HFFc6 (cell line): Measurements from ENCODE around the gene PSTPIP1. TPM values are rescaled to one million over a fixed set of nuclear protein-coding genes. Genes with fewer than 3 reads are reported as not detected.

ENCODE experiments used
- DNase-seq: peaks from one replicate; pipeline ENCODE4 v3.0.0-alpha.2; 2018
- H3K27ac Mint-ChIP-seq: 2 replicates; pipeline ENCODE4 v1.8.0; 2020; ENCODE audit warnings: mild to moderate bottlenecking, mixed read lengths
- H3K27me3 Mint-ChIP-seq: 2 replicates; pipeline ENCODE4 v1.8.0; 2021; ENCODE audit warnings: mild to moderate bottlenecking, moderate library complexity, mixed read lengths; ENCODE audit not compliant: insufficient read depth
- H3K36me3 Mint-ChIP-seq: 2 replicates; pipeline ENCODE4 v1.8.0; 2021; ENCODE audit warnings: low read depth, mixed read lengths
- H3K4me1 Mint-ChIP-seq: 2 replicates; pipeline ENCODE4 v1.8.0; 2020; ENCODE audit warnings: low read depth, mixed read lengths
- H3K4me3 Mint-ChIP-seq: 2 replicates; pipeline ENCODE4 v1.8.0; 2020; ENCODE audit warnings: mild to moderate bottlenecking, moderate library complexity, mixed read lengths
- H3K9me3 Mint-ChIP-seq: 2 replicates; pipeline ENCODE4 v1.8.0; 2020; ENCODE audit warnings: mild to moderate bottlenecking, mixed read lengths
- CTCF ChIP-seq: fragments of 200-600 bp; sonication (generic); IDR thresholded peaks from 2 replicates; pipeline ENCODE4 v1.5.0; 2021; ENCODE audit warnings: antibody characterized with exemption, mild to moderate bottlenecking
- total RNA-seq, 6 experiments: library from RNA; stranded (reverse); fragmentation: NEBNext Ultra II Directional; extraction: Animal tissue kit (Norgen Biotek cat#: 25700); gene quantifications; 2 replicates in 1 of 6; 3 replicates in 5 of 6; pipeline ENCODE4 v1.2.3, GENCODE V29; 2021

The PSTPIP1 gene
- total RNA-seq, 6 experiments from 2014 or later = 0.16 to 0.38 TPM; not detected in 4

- no peak for TF ChIP-seq CTCF
- Mint-ChIP-seq H3K4me3 (no peak overlapping the region), H3K4me1 (peaks cover 24% of the 10 kb centered on the region), H3K9me3 (no peaks in the 10 kb centered on the region), H3K27ac (peak overlapping the region; percentile 78), H3K27me3 (peaks cover 2% of the 10 kb centered on the region), H3K36me3 (no peaks in the 10 kb centered on the region)
- no peak for DNase-seq
These were observed 28.0 kb downstream of the PSTPIP1 start for GRCh38 chr15:77022646-77023575.

- peaks cover 24% of the 10 kb centered on the region for H3K4me1 Mint-ChIP-seq
- no peaks in the 10 kb centered on the region for H3K36me3 Mint-ChIP-seq
- H3K27ac Mint-ChIP-seq = peak overlapping the region; percentile 51; the same call in 1 of the 2 replicates
- DNase-seq = no peak
- TF ChIP-seq CTCF = no peak
- peaks cover 2% of the 10 kb centered on the region for H3K27me3 Mint-ChIP-seq
- H3K9me3 Mint-ChIP-seq = no peaks in the 10 kb centered on the region
- no peak overlapping the region for H3K4me3 Mint-ChIP-seq
These were observed 28.8 kb downstream of the PSTPIP1 start for GRCh38 chr15:77023576-77024272.

GRCh38 chr15:77024273-77025082 lies 29.6 kb downstream of the PSTPIP1 start:
- Mint-ChIP-seq H3K9me3 (no peaks in the 10 kb centered on the region), H3K27me3 (peaks cover 3% of the 10 kb centered on the region), H3K27ac (no peak overlapping the region), H3K4me3 (no peak overlapping the region), H3K4me1 (peaks cover 22% of the 10 kb centered on the region), H3K36me3 (no peaks in the 10 kb centered on the region)
- peak; percentile 98 for TF ChIP-seq CTCF
- peak; percentile 21 for DNase-seq

GRCh38 chr15:77025083-77025901 lies 30.4 kb downstream of the PSTPIP1 start:
- Mint-ChIP-seq H3K27ac (no peak overlapping the region), H3K27me3 (peaks cover 5% of the 10 kb centered on the region), H3K4me1 (peaks cover 14% of the 10 kb centered on the region), H3K36me3 (no peaks in the 10 kb centered on the region), H3K4me3 (no peak overlapping the region), H3K9me3 (no peaks in the 10 kb centered on the region)
- TF ChIP-seq CTCF = no peak
- DNase-seq = no peak
